Measurements from ENCODE around the gene NDST4. TPM values are rescaled to one million over a fixed set of nuclear protein-coding genes. Genes with fewer than 3 reads are reported as not detected.

Gene NDST4
- total and polyA plus RNA-seq, 4 experiments from 2014 or later = not detected

- Mint-ChIP-seq H3K36me3 (no peaks in the 10 kb centered on the region), H3K27ac (no peak overlapping the region), H3K27me3 (no peaks in the 10 kb centered on the region), H3K9me3 (peaks cover 0 to 2% (median 0%) of the 10 kb centered on the region in 8 donors), H3K4me1 (no peaks in the 10 kb centered on the region), H3K4me3 (no peak overlapping the region)
- H3K27ac ChIP-seq (ENCODE audit: low read depth, low read length) = no peak overlapping the region
- H3K36me3 ChIP-seq (ENCODE audit: insufficient read depth, low read length) = no peaks in the 10 kb centered on the region
- no peak for DNase-seq
- intact Hi-C loops (cut with micrococcal nuclease) = no loop called here
- no peaks in the 10 kb centered on the region for H3K4me1 ChIP-seq (ENCODE audit: insufficient read depth, low read length)
- CTCF ChIA-PET (ENCODE audit: partially characterized antibody) = no interaction called here
- H3K27me3 ChIP-seq (ENCODE audit: insufficient read depth, low read length) = no peaks in the 10 kb centered on the region
- POLR2A ChIA-PET (ENCODE audit: partially characterized antibody) = no interaction called here
- H3K9me3 ChIP-seq (ENCODE audit: control insufficient read depth in 1 of 2, low read length in 2 of 2) = no peaks in the 10 kb centered on the region
- no peak overlapping the region for H3K4me3 ChIP-seq (ENCODE audit: low read length in 2 of 2)
Observed at GRCh38 chr4:114875630-114876029, 237.8 kb downstream of the NDST4 start.

- no peak for DNase-seq
- no peak overlapping the region for H3K4me3 ChIP-seq (ENCODE audit: low read length in 2 of 2)
- no peak overlapping the region for H3K27ac ChIP-seq (ENCODE audit: low read depth, low read length)
- intact Hi-C loops (cut with micrococcal nuclease) = no loop called here
- no peaks in the 10 kb centered on the region for H3K27me3 ChIP-seq (ENCODE audit: insufficient read depth, low read length)
- Mint-ChIP-seq H3K36me3 (no peaks in the 10 kb centered on the region), H3K9me3 (peaks cover 0 to 3% (median 0%) of the 10 kb centered on the region in 8 donors), H3K4me1 (no peaks in the 10 kb centered on the region), H3K27me3 (peaks cover 0 to 2% of the 10 kb centered on the region in 2 donors), H3K27ac (no peak overlapping the region), H3K4me3 (no peak overlapping the region)
- no peaks in the 10 kb centered on the region for H3K4me1 ChIP-seq (ENCODE audit: insufficient read depth, low read length)
- no peaks in the 10 kb centered on the region for H3K36me3 ChIP-seq (ENCODE audit: insufficient read depth, low read length)
- ChIA-PET CTCF (ENCODE audit: partially characterized antibody) (no interaction called here), POLR2A (ENCODE audit: partially characterized antibody) (no interaction called here)
- H3K9me3 ChIP-seq (ENCODE audit: control insufficient read depth in 1 of 2, low read length in 2 of 2) = no peaks in the 10 kb centered on the region
Observed at GRCh38 chr4:114874321-114874720, 239.1 kb downstream of the NDST4 start.

- Histone ChIP-seq H3K4me1 (ENCODE audit: insufficient read depth, low read length) (no peaks in the 10 kb centered on the region), H3K36me3 (ENCODE audit: insufficient read depth, low read length) (no peaks in the 10 kb centered on the region), H3K27me3 (ENCODE audit: insufficient read depth, low read length) (no peaks in the 10 kb centered on the region), H3K9me3 (ENCODE audit: control insufficient read depth in 1 of 2, low read length in 2 of 2) (no peaks in the 10 kb centered on the region), H3K4me3 (ENCODE audit: low read length in 2 of 2) (no peak overlapping the region), H3K27ac (ENCODE audit: low read depth, low read length) (no peak overlapping the region)
- H3K4me3 Mint-ChIP-seq = no peak overlapping the region
- ChIA-PET CTCF (ENCODE audit: partially characterized antibody) (no interaction called here), POLR2A (ENCODE audit: partially characterized antibody) (no interaction called here)
- H3K4me1 Mint-ChIP-seq = no peaks in the 10 kb centered on the region
- H3K27me3 Mint-ChIP-seq = peaks cover 0 to 2% of the 10 kb centered on the region in 2 donors
- intact Hi-C loops (cut with micrococcal nuclease) = no loop called here
- H3K36me3 Mint-ChIP-seq = no peaks in the 10 kb centered on the region
- DNase-seq = no peak
- no peak overlapping the region for H3K27ac Mint-ChIP-seq
- H3K9me3 Mint-ChIP-seq = peaks cover 0 to 2% (median 0%) of the 10 kb centered on the region in 8 donors
Observed at GRCh38 chr4:114870987-114871386, 242.4 kb downstream of the NDST4 start.

GRCh38 chr4:114866901-114867670, 246.3 kb downstream of the NDST4 start:
- no peak overlapping the region for H3K4me3 ChIP-seq (ENCODE audit: low read length in 2 of 2)
- H3K4me1 ChIP-seq (ENCODE audit: insufficient read depth, low read length) = no peaks in the 10 kb centered on the region
- POLR2A ChIA-PET (ENCODE audit: partially characterized antibody) = no interaction called here
- H3K9me3 Mint-ChIP-seq = peaks cover 0 to 2% (median 0%) of the 10 kb centered on the region in 8 donors
- H3K4me1 Mint-ChIP-seq = no peaks in the 10 kb centered on the region
- CTCF ChIA-PET (ENCODE audit: partially characterized antibody) = no interaction called here
- H3K27ac Mint-ChIP-seq = no peak overlapping the region
- no peaks in the 10 kb centered on the region for H3K27me3 ChIP-seq (ENCODE audit: insufficient read depth, low read length)
- H3K27me3 Mint-ChIP-seq = peaks cover 0 to 2% of the 10 kb centered on the region in 2 donors
- no peaks in the 10 kb centered on the region for H3K9me3 ChIP-seq (ENCODE audit: control insufficient read depth in 1 of 2, low read length in 2 of 2)
- no peak for DNase-seq
- intact Hi-C loops (cut with micrococcal nuclease) = no loop called here
- no peak overlapping the region for H3K27ac ChIP-seq (ENCODE audit: low read depth, low read length)
- H3K36me3 Mint-ChIP-seq = no peaks in the 10 kb centered on the region
- H3K36me3 ChIP-seq (ENCODE audit: insufficient read depth, low read length) = no peaks in the 10 kb centered on the region
- no peak overlapping the region for H3K4me3 Mint-ChIP-seq

- no peaks in the 10 kb centered on the region for H3K4me1 ChIP-seq (ENCODE audit: insufficient read depth, low read length)
- Mint-ChIP-seq H3K4me3 (no peak overlapping the region), H3K9me3 (no peaks in the 10 kb centered on the region), H3K27ac (no peak overlapping the region), H3K4me1 (no peaks in the 10 kb centered on the region), H3K36me3 (no peaks in the 10 kb centered on the region), H3K27me3 (no peaks in the 10 kb centered on the region)
- H3K36me3 ChIP-seq (ENCODE audit: insufficient read depth, low read length) = no peaks in the 10 kb centered on the region
- POLR2A ChIA-PET (ENCODE audit: partially characterized antibody) = no interaction called here
- DNase-seq = no peak
- H3K27me3 ChIP-seq (ENCODE audit: insufficient read depth, low read length) = no peaks in the 10 kb centered on the region
- no peak overlapping the region for H3K27ac ChIP-seq (ENCODE audit: low read depth, low read length)
- H3K9me3 ChIP-seq (ENCODE audit: control insufficient read depth in 1 of 2, low read length in 2 of 2) = no peaks in the 10 kb centered on the region
- intact Hi-C loops (cut with micrococcal nuclease) = no loop called here
- no peak overlapping the region for H3K4me3 ChIP-seq (ENCODE audit: low read length in 2 of 2)
- CTCF ChIA-PET (ENCODE audit: partially characterized antibody) = no interaction called here
Observed at GRCh38 chr4:114864060-114864459, 249.4 kb downstream of the NDST4 start.

- no peak overlapping the region for H3K4me3 ChIP-seq (ENCODE audit: low read length in 2 of 2)
- POLR2A ChIA-PET (ENCODE audit: partially characterized antibody) = no interaction called here
- DNase-seq = no peak
- H3K27me3 ChIP-seq (ENCODE audit: insufficient read depth, low read length) = no peaks in the 10 kb centered on the region
- no peaks in the 10 kb centered on the region for H3K27me3 Mint-ChIP-seq
- H3K4me1 ChIP-seq (ENCODE audit: insufficient read depth, low read length) = no peaks in the 10 kb centered on the region
- intact Hi-C loops (cut with micrococcal nuclease) = no loop called here
- H3K4me1 Mint-ChIP-seq = no peaks in the 10 kb centered on the region
- H3K36me3 ChIP-seq (ENCODE audit: insufficient read depth, low read length) = no peaks in the 10 kb centered on the region
- no peaks in the 10 kb centered on the region for H3K36me3 Mint-ChIP-seq
- CTCF ChIA-PET (ENCODE audit: partially characterized antibody) = no interaction called here
- H3K9me3 Mint-ChIP-seq = peaks cover 0 to 5% (median 0%) of the 10 kb centered on the region in 8 donors
- no peaks in the 10 kb centered on the region for H3K9me3 ChIP-seq (ENCODE audit: control insufficient read depth in 1 of 2, low read length in 2 of 2)
- H3K27ac ChIP-seq (ENCODE audit: low read depth, low read length) = no peak overlapping the region
- H3K27ac Mint-ChIP-seq = no peak overlapping the region
- no peak overlapping the region for H3K4me3 Mint-ChIP-seq
Observed at GRCh38 chr4:114860786-114861185, 252.6 kb downstream of the NDST4 start.

GRCh38 chr4:114857831-114858230, 255.6 kb downstream of the NDST4 start:
- no peaks in the 10 kb centered on the region for H3K4me1 Mint-ChIP-seq
- no peaks in the 10 kb centered on the region for H3K27me3 ChIP-seq (ENCODE audit: insufficient read depth, low read length)
- no peaks in the 10 kb centered on the region for H3K36me3 Mint-ChIP-seq
- no peak overlapping the region for H3K4me3 Mint-ChIP-seq
- H3K27me3 Mint-ChIP-seq = no peaks in the 10 kb centered on the region
- no peak for DNase-seq
- CTCF ChIA-PET (ENCODE audit: partially characterized antibody) = no interaction called here
- no peak overlapping the region for H3K4me3 ChIP-seq (ENCODE audit: low read length in 2 of 2)
- POLR2A ChIA-PET (ENCODE audit: partially characterized antibody) = no interaction called here
- no peaks in the 10 kb centered on the region for H3K9me3 ChIP-seq (ENCODE audit: control insufficient read depth in 1 of 2, low read length in 2 of 2)
- H3K27ac ChIP-seq (ENCODE audit: low read depth, low read length) = no peak overlapping the region
- no peaks in the 10 kb centered on the region for H3K36me3 ChIP-seq (ENCODE audit: insufficient read depth, low read length)
- H3K27ac Mint-ChIP-seq = no peak overlapping the region
- intact Hi-C loops (cut with micrococcal nuclease) = no loop called here
- H3K4me1 ChIP-seq (ENCODE audit: insufficient read depth, low read length) = no peaks in the 10 kb centered on the region
- peaks cover 0 to 9% (median 0%) of the 10 kb centered on the region in 8 donors for H3K9me3 Mint-ChIP-seq

All from CD4-positive, alpha-beta memory T cell (primary cell).